ENCODE data around the gene KLF6.

DNA sequence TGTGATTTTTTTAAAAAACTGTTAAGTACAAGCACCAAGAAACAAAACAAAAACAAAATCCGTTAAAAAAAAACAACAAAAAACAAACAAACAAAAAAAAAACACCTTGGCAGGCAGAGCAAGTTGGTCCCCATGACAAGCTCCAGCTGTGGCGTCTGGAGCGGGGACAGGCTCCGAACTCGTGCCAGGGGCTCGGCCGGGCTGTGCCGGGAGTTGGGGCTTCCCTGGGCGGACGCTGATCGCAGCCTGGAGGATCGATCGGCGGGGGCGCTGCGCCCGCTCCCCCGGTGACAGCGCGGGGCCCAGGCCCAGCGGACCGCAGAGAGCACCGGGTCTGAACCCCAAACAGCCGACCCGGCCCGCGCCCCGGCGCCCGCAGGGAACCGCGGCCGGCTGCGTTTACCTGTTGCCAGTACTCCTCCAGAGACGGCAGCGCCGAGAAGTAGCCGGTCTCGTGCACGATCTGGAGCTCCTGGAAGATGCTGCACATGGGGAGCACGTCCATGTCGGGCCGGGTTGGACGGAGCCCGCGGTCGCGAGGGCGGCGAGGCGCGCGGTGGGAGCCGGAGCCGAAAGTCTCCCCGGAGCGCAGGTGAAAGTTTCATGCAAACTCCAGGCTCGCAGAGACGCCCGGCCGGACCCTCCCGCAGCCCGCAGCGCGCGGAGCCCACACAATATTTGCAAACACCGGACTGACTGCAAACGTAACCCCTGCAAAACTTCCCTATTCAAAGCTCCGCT is at the start of gene KLF6:
- TF ChIP-seq, protein P1, sequence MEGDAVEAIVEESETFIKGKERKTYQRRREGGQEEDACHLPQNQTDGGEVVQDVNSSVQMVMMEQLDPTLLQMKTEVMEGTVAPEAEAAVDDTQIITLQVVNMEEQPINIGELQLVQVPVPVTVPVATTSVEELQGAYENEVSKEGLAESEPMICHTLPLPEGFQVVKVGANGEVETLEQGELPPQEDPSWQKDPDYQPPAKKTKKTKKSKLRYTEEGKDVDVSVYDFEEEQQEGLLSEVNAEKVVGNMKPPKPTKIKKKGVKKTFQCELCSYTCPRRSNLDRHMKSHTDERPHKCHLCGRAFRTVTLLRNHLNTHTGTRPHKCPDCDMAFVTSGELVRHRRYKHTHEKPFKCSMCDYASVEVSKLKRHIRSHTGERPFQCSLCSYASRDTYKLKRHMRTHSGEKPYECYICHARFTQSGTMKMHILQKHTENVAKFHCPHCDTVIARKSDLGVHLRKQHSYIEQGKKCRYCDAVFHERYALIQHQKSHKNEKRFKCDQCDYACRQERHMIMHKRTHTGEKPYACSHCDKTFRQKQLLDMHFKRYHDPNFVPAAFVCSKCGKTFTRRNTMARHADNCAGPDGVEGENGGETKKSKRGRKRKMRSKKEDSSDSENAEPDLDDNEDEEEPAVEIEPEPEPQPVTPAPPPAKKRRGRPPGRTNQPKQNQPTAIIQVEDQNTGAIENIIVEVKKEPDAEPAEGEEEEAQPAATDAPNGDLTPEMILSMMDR (IDR thresholded peaks at IDR 0.05; ENCODE audit: poor library complexity, severe bottlenecking), result peak; percentile 22
- no peak for TF ChIP-seq POLR2AphosphoS5 (IDR thresholded peaks at IDR 0.05)

All from neural cell (in vitro differentiated cells).